Measurements from ENCODE around the gene SHH. TPM values are rescaled to one million over a fixed set of nuclear protein-coding genes. Genes with fewer than 3 reads are reported as not detected.

Gene SHH
- polyA plus RNA-seq, 1 experiment, result not detected

- Histone ChIP-seq H3K27ac (ENCODE audit: low read depth, low read length) (no peak overlapping the region), H3K9me3 (ENCODE audit: control insufficient read depth, insufficient read depth, low read length) (peaks cover 21% of the 10 kb centered on the region; the same call in 1 of the 2 replicates), H3K4me3 (ENCODE audit: low read depth, low read length) (no peak overlapping the region), H3K27me3 (ENCODE audit: control insufficient read depth, insufficient read depth, low read length) (peaks cover 6% of the 10 kb centered on the region)
- no peak for DNase-seq (ENCODE audit: low read depth, low spot score)
- no peak for TF ChIP-seq CTCF (IDR thresholded peaks at IDR 0.05; ENCODE audit: low read depth, low read length)
- ChIA-PET POLR2A (interaction anchor here (0.8 kb wide), 1 partner anchor 11 kb away, joined by 8 read pairs; no protein-coding TSS in a partner anchor), CTCF (no interaction called here)
Measured at GRCh38 chr7:155792999-155793560, 19.2 kb downstream of the SHH start.

GRCh38 chr7:155792315-155792960, 19.8 kb downstream of the SHH start:
- no peak for TF ChIP-seq CTCF (IDR thresholded peaks at IDR 0.05; ENCODE audit: low read depth, low read length)
- Histone ChIP-seq H3K27ac (ENCODE audit: low read depth, low read length) (no peak overlapping the region), H3K9me3 (ENCODE audit: control insufficient read depth, insufficient read depth, low read length) (peaks cover 21% of the 10 kb centered on the region; the same call in 1 of the 2 replicates), H3K4me3 (ENCODE audit: low read depth, low read length) (no peak overlapping the region), H3K27me3 (ENCODE audit: control insufficient read depth, insufficient read depth, low read length) (peaks cover 6% of the 10 kb centered on the region)
- ChIA-PET CTCF (no interaction called here), POLR2A (interaction anchor here (0.8 kb wide), 1 partner anchor 12 kb away, joined by 8 read pairs; no protein-coding TSS in a partner anchor)
- DNase-seq (ENCODE audit: low read depth, low spot score), result no peak

DNA sequence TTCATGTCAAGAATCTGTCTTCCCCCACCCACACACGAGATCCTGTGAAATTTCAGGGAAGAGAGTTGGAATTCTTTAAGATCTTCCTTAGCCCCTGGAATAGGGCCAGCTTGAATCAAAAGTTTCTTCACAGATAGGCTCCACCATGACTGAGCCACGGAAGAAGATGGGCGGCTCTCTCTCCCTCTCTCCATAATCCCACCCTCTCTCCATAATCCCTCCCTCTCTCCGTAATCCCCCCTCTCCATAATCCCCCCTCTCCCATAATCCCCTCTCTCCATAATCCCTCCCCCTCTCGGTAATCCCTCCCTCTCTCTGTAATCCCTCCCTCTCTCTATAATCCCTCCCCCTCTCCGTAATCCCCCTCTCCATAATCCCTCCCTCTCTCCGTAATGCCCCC, 20.4 kb downstream of the SHH start:
- H3K27me3 ChIP-seq (ENCODE audit: control insufficient read depth, insufficient read depth, low read length), result peaks cover 6% of the 10 kb centered on the region
- H3K4me3 ChIP-seq (ENCODE audit: low read depth, low read length), result no peak overlapping the region
- ChIA-PET CTCF (no interaction called here), POLR2A (no interaction called here)
- TF ChIP-seq CTCF (IDR thresholded peaks at IDR 0.05; ENCODE audit: low read depth, low read length), result no peak
- no peak overlapping the region for H3K27ac ChIP-seq (ENCODE audit: low read depth, low read length)
- peaks cover 21% of the 10 kb centered on the region; the same call in 1 of the 2 replicates for H3K9me3 ChIP-seq (ENCODE audit: control insufficient read depth, insufficient read depth, low read length)
- DNase-seq (ENCODE audit: low read depth, low spot score), result no peak

- Histone ChIP-seq H3K27ac (ENCODE audit: low read depth, low read length) (no peak overlapping the region), H3K27me3 (ENCODE audit: control insufficient read depth, insufficient read depth, low read length) (peaks cover under 1% of the 10 kb centered on the region), H3K4me3 (ENCODE audit: low read depth, low read length) (no peak overlapping the region), H3K9me3 (ENCODE audit: control insufficient read depth, insufficient read depth, low read length) (peaks cover 21% of the 10 kb centered on the region; the same call in 1 of the 2 replicates)
- DNase-seq (ENCODE audit: low read depth, low spot score), result no peak
- TF ChIP-seq CTCF (IDR thresholded peaks at IDR 0.05; ENCODE audit: low read depth, low read length), result no peak
- POLR2A ChIA-PET, result no interaction called here
- CTCF ChIA-PET, result interaction anchor here (1.4 kb wide), 1 partner anchor 192 kb away, joined by 4 read pairs; no protein-coding TSS in a partner anchor
Measured at GRCh38 chr7:155791214-155791737, 21.0 kb downstream of the SHH start.

- CTCF ChIA-PET, result interaction anchor here (1.4 kb wide), 1 partner anchor 192 kb away, joined by 4 read pairs; no protein-coding TSS in a partner anchor
- Histone ChIP-seq H3K27me3 (ENCODE audit: control insufficient read depth, insufficient read depth, low read length) (no peaks in the 10 kb centered on the region), H3K9me3 (ENCODE audit: control insufficient read depth, insufficient read depth, low read length) (peaks cover 21% of the 10 kb centered on the region; the same call in 1 of the 2 replicates), H3K4me3 (ENCODE audit: low read depth, low read length) (no peak overlapping the region), H3K27ac (ENCODE audit: low read depth, low read length) (no peak overlapping the region)
- no peak for DNase-seq (ENCODE audit: low read depth, low spot score)
- POLR2A ChIA-PET, result no interaction called here
- TF ChIP-seq CTCF (IDR thresholded peaks at IDR 0.05; ENCODE audit: low read depth, low read length), result no peak
Measured at GRCh38 chr7:155790666-155791065, 21.6 kb downstream of the SHH start.
